IPS-20b (cell line): ENCODE data around the gene SLC25A26.

Experiments
- H3K27ac ChIP-seq: one replicate; pipeline ENCODE4 v1.5.1; 2013; ENCODE audit warnings: low read length
- H3K27me3 ChIP-seq: 2 replicates; pipeline ENCODE4 v1.6.1; 2013; ENCODE audit warnings: mild to moderate bottlenecking, low read length, inconsistent platforms; ENCODE audit not compliant: insufficient read depth
- H3K36me3 ChIP-seq: 2 replicates; pipeline ENCODE4 v1.6.1; 2013; ENCODE audit warnings: low read depth, mild to moderate bottlenecking, inconsistent platforms, low read length, moderate library complexity; ENCODE audit not compliant: insufficient read depth
- H3K4me1 ChIP-seq: 2 replicates; pipeline ENCODE4 v1.6.1; 2013; ENCODE audit warnings: mild to moderate bottlenecking, control low read depth, inconsistent platforms, low read length, moderate library complexity; ENCODE audit not compliant: insufficient read depth
- H3K4me3 ChIP-seq: 2 replicates; pipeline ENCODE4 v1.5.1; 2013; ENCODE audit warnings: mild to moderate bottlenecking, low read length, inconsistent platforms
- H3K9ac ChIP-seq: 2 replicates; pipeline ENCODE4 v1.6.1; 2013; ENCODE audit warnings: low read depth, mild to moderate bottlenecking, inconsistent platforms, low read length, moderate library complexity
- H3K9me3 ChIP-seq: 2 replicates; pipeline ENCODE4 v1.6.1; 2013; ENCODE audit warnings: mild to moderate bottlenecking, low read depth, low read length, inconsistent platforms; ENCODE audit not compliant: insufficient read depth

SLC25A26 gene

GRCh38 chr3:66326340-66326739 is 105.5 kb downstream of the SLC25A26 start:
- no peak overlapping the region for H3K9ac ChIP-seq
- H3K27ac ChIP-seq: no peak overlapping the region
- peaks cover 7% of the 10 kb centered on the region; the same call in 1 of the 2 replicates for H3K4me1 ChIP-seq
- no peaks in the 10 kb centered on the region for H3K9me3 ChIP-seq
- H3K27me3 ChIP-seq: no peaks in the 10 kb centered on the region
- no peak overlapping the region for H3K4me3 ChIP-seq
- no peaks in the 10 kb centered on the region for H3K36me3 ChIP-seq

GRCh38 chr3:66335671-66336070 is 114.9 kb downstream of the SLC25A26 start:
- H3K4me3 ChIP-seq: no peak overlapping the region
- H3K36me3 ChIP-seq: no peaks in the 10 kb centered on the region
- no peaks in the 10 kb centered on the region for H3K9me3 ChIP-seq
- H3K27me3 ChIP-seq: no peaks in the 10 kb centered on the region
- H3K27ac ChIP-seq: peak overlapping the region; percentile 14
- peak overlapping the region; percentile 20; the same call in 1 of the 2 replicates for H3K9ac ChIP-seq
- peaks cover 24% of the 10 kb centered on the region; the same call in 1 of the 2 replicates for H3K4me1 ChIP-seq

GRCh38 chr3:66336333-66336766 is 115.5 kb downstream of the SLC25A26 start:
- no peaks in the 10 kb centered on the region for H3K27me3 ChIP-seq
- H3K36me3 ChIP-seq: no peaks in the 10 kb centered on the region
- no peak overlapping the region for H3K27ac ChIP-seq
- no peak overlapping the region for H3K9ac ChIP-seq
- H3K9me3 ChIP-seq: no peaks in the 10 kb centered on the region
- H3K4me1 ChIP-seq: peaks cover 24% of the 10 kb centered on the region; the same call in 1 of the 2 replicates
- H3K4me3 ChIP-seq: no peak overlapping the region

- H3K27me3 ChIP-seq: no peaks in the 10 kb centered on the region
- H3K4me1 ChIP-seq: peaks cover 24% of the 10 kb centered on the region; the same call in 1 of the 2 replicates
- H3K4me3 ChIP-seq: no peak overlapping the region
- no peak overlapping the region for H3K9ac ChIP-seq
- no peaks in the 10 kb centered on the region for H3K9me3 ChIP-seq
- H3K36me3 ChIP-seq: no peaks in the 10 kb centered on the region
- no peak overlapping the region for H3K27ac ChIP-seq
These were observed 118.1 kb downstream of the SLC25A26 start for GRCh38 chr3:66338927-66339326.

- no peak overlapping the region for H3K27ac ChIP-seq
- no peaks in the 10 kb centered on the region for H3K9me3 ChIP-seq
- no peak overlapping the region for H3K4me3 ChIP-seq
- no peaks in the 10 kb centered on the region for H3K4me1 ChIP-seq
- H3K9ac ChIP-seq: no peak overlapping the region
- H3K36me3 ChIP-seq: no peaks in the 10 kb centered on the region
- no peaks in the 10 kb centered on the region for H3K27me3 ChIP-seq
These were observed 122.0 kb downstream of the SLC25A26 start for GRCh38 chr3:66342717-66343356.

GRCh38 chr3:66344391-66344811 is 123.6 kb downstream of the SLC25A26 start:
- Histone ChIP-seq H3K36me3 (no peaks in the 10 kb centered on the region), H3K27ac (no peak overlapping the region), H3K9ac (no peak overlapping the region), H3K4me1 (no peaks in the 10 kb centered on the region), H3K4me3 (no peak overlapping the region), H3K9me3 (no peaks in the 10 kb centered on the region), H3K27me3 (no peaks in the 10 kb centered on the region)

GRCh38 chr3:66344848-66345578 is 124.2 kb downstream of the SLC25A26 start:
- Histone ChIP-seq H3K4me1 (no peaks in the 10 kb centered on the region), H3K36me3 (no peaks in the 10 kb centered on the region), H3K27ac (no peak overlapping the region), H3K9me3 (no peaks in the 10 kb centered on the region), H3K27me3 (no peaks in the 10 kb centered on the region), H3K9ac (no peak overlapping the region), H3K4me3 (no peak overlapping the region)

GRCh38 chr3:66348704-66349103 is 127.9 kb downstream of the SLC25A26 start:
- Histone ChIP-seq H3K9me3 (no peaks in the 10 kb centered on the region), H3K27ac (no peak overlapping the region), H3K9ac (no peak overlapping the region), H3K36me3 (no peaks in the 10 kb centered on the region), H3K27me3 (no peaks in the 10 kb centered on the region), H3K4me3 (no peak overlapping the region), H3K4me1 (no peaks in the 10 kb centered on the region)

- H3K4me1 ChIP-seq: no peaks in the 10 kb centered on the region
- no peaks in the 10 kb centered on the region for H3K36me3 ChIP-seq
- no peaks in the 10 kb centered on the region for H3K9me3 ChIP-seq
- no peak overlapping the region for H3K9ac ChIP-seq
- H3K27ac ChIP-seq: no peak overlapping the region
- H3K27me3 ChIP-seq: no peaks in the 10 kb centered on the region
- H3K4me3 ChIP-seq: no peak overlapping the region
These were observed 129.8 kb downstream of the SLC25A26 start for GRCh38 chr3:66350601-66351000.

GRCh38 chr3:66353039-66353438 is 132.2 kb downstream of the SLC25A26 start:
- Histone ChIP-seq H3K4me3 (no peak overlapping the region), H3K27ac (no peak overlapping the region), H3K4me1 (no peaks in the 10 kb centered on the region), H3K9ac (no peak overlapping the region), H3K27me3 (no peaks in the 10 kb centered on the region), H3K9me3 (no peaks in the 10 kb centered on the region), H3K36me3 (no peaks in the 10 kb centered on the region)

- H3K4me3 ChIP-seq: no peak overlapping the region
- no peaks in the 10 kb centered on the region for H3K36me3 ChIP-seq
- H3K27me3 ChIP-seq: no peaks in the 10 kb centered on the region
- H3K27ac ChIP-seq: no peak overlapping the region
- H3K4me1 ChIP-seq: no peaks in the 10 kb centered on the region
- H3K9ac ChIP-seq: no peak overlapping the region
- no peaks in the 10 kb centered on the region for H3K9me3 ChIP-seq
These were observed 132.7 kb downstream of the SLC25A26 start for GRCh38 chr3:66353530-66353929.

GRCh38 chr3:66354001-66354400 is 133.2 kb downstream of the SLC25A26 start:
- Histone ChIP-seq H3K27ac (no peak overlapping the region), H3K36me3 (no peaks in the 10 kb centered on the region), H3K4me1 (no peaks in the 10 kb centered on the region), H3K9me3 (no peaks in the 10 kb centered on the region), H3K4me3 (no peak overlapping the region), H3K9ac (no peak overlapping the region), H3K27me3 (no peaks in the 10 kb centered on the region)
